Kidney epithelial cell (primary cell): Measurements from ENCODE around the gene ADAM19. TPM values are rescaled to one million over a fixed set of nuclear protein-coding genes. Genes with fewer than 3 reads are reported as not detected.

Source experiments
- DNase-seq: peaks from one replicate; pipeline ENCODE4 v3.0.0-alpha.2; 2010; ENCODE audit warnings: low read depth
- H3K27me3 ChIP-seq: 2 replicates; pipeline ENCODE4 v1.6.0; 2011; ENCODE audit warnings: low read length; ENCODE audit not compliant: control insufficient read depth, insufficient read depth
- H3K36me3 ChIP-seq: 2 replicates; pipeline ENCODE4 v1.5.1; 2011; ENCODE audit warnings: low read length; ENCODE audit not compliant: control insufficient read depth, insufficient read depth
- H3K4me3 ChIP-seq: 2 replicates; pipeline ENCODE4 v1.5.1; 2011; ENCODE audit warnings: low read depth, mild to moderate bottlenecking, control low read depth, low read length
- CTCF ChIP-seq: IDR thresholded peaks from 2 replicates; pipeline ENCODE4 v1.5.1; 2011; ENCODE audit warnings: mild to moderate bottlenecking, moderate library complexity, low read length, control low read depth, inconsistent platforms; ENCODE audit not compliant: insufficient read depth, poor library complexity, severe bottlenecking
- total RNA-seq: library from RNA; depleted of rRNA; stranded (reverse); fragments of >200 nt; gene quantifications from 2 replicates; pipeline ENCODE4 v1.2.3, GENCODE V29; 2015

Gene ADAM19
- total RNA-seq, 1 donor from 2014 or later, result 61.0 TPM

- H3K27me3 ChIP-seq, result no peaks in the 10 kb centered on the region
- no peaks in the 10 kb centered on the region for H3K36me3 ChIP-seq
- TF ChIP-seq CTCF, result no peak
- DNase-seq, result no peak
- H3K4me3 ChIP-seq, result no peak overlapping the region
These were observed 56.6 kb downstream of the ADAM19 start for GRCh38 chr5:157518963-157519362.

- DNase-seq, result peak; percentile 79
- peaks cover 1% of the 10 kb centered on the region for H3K36me3 ChIP-seq
These were observed 58.8 kb downstream of the ADAM19 start for GRCh38 chr5:157516626-157517325.

GRCh38 chr5:157516006-157516405, 59.6 kb downstream of the ADAM19 start:
- no peak overlapping the region for H3K4me3 ChIP-seq
- DNase-seq, result peak; percentile 90
- H3K27me3 ChIP-seq, result no peaks in the 10 kb centered on the region
- no peak for TF ChIP-seq CTCF
- peaks cover 1% of the 10 kb centered on the region for H3K36me3 ChIP-seq

More at GRCh38 chr5:157516626-157517325, 58.8 kb downstream of the ADAM19 start:
- no peak for TF ChIP-seq CTCF
- Histone ChIP-seq H3K4me3 (no peak overlapping the region), H3K27me3 (no peaks in the 10 kb centered on the region)

- DNase-seq, result no peak
- TF ChIP-seq CTCF, result no peak
- Histone ChIP-seq H3K4me3 (no peak overlapping the region), H3K27me3 (no peaks in the 10 kb centered on the region), H3K36me3 (peaks cover 1% of the 10 kb centered on the region)
These were observed 60.6 kb downstream of the ADAM19 start for GRCh38 chr5:157514974-157515373.

- H3K27me3 ChIP-seq, result no peaks in the 10 kb centered on the region
- H3K36me3 ChIP-seq, result peaks cover 1% of the 10 kb centered on the region
- H3K4me3 ChIP-seq, result no peak overlapping the region
- DNase-seq, result no peak
- TF ChIP-seq CTCF, result no peak
These were observed 62.4 kb downstream of the ADAM19 start for GRCh38 chr5:157513182-157513581.
